HEK293T (cell line): ENCODE results near the gene FAM240B.

ENCODE experiments used
- ARNT ChIP-seq: fragments of 450-650 bp; IDR thresholded peaks from 2 replicates; pipeline ENCODE4 v1.6.1; 2017; ENCODE audit warnings: mild to moderate bottlenecking
- ELF4 ChIP-seq: fragments of 450-650 bp; IDR thresholded peaks from 2 replicates; pipeline ENCODE4 v1.6.1; 2017; ENCODE audit warnings: antibody characterized with exemption
- FOXK2 ChIP-seq: fragments of 450-650 bp; IDR thresholded peaks from 2 replicates; pipeline ENCODE4 v1.6.1; 2016; ENCODE audit warnings: mild to moderate bottlenecking
- ZNF384 ChIP-seq: fragments of 450-650 bp; IDR thresholded peaks from 2 replicates; pipeline ENCODE4 v1.6.1; 2016

GRCh38 chr9:38768351-38768761 is 48.4 kb upstream of the FAM240B start:
- no peak for TF ChIP-seq ARNT
- TF ChIP-seq ELF4, result no peak
- no peak for TF ChIP-seq FOXK2
- TF ChIP-seq ZNF384, result no peak
